HG03097 (cell line): Measurements from ENCODE around the gene CTIF.

ENCODE experiments used
- ATAC-seq: cut with Tn5 transposase; IDR thresholded peaks from one replicate; pipeline ENCODE4 v1.9.1; 2021; ENCODE audit not compliant: unreplicated experiment, low FRiP score

CTIF gene

DNA sequence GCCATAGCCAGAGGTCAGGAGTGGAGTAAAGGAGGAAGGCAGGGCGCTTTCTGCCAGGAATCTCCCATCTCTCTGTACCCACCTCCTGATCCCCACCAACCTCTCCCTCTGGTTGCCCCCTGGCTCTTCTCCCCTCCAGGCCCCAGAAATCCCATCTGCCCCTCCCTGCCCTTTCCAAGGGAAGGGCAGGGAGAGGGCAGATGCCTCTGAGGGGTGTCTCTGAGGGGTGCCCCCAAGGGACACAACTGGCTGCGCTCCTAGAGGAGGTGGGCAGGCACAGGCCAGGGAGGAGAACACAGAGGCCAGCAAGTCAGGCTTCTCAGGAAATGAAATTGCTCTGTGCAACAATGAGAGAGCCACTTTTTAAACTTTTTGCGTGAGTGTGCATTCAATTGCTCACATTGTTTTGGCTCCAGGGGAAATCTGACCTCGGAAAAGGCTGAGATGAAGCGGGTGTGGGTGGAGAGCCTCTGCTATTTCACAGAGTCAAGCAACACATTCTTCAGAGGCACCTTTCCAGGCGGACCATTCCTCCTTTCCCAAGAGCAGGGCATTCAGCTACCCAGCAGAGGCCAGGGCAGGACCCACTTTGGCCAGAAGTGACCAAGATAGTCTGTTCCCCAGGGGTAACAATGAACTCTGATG lies 286.4 kb downstream of the CTIF start:
- ATAC-seq: no peak

DNA sequence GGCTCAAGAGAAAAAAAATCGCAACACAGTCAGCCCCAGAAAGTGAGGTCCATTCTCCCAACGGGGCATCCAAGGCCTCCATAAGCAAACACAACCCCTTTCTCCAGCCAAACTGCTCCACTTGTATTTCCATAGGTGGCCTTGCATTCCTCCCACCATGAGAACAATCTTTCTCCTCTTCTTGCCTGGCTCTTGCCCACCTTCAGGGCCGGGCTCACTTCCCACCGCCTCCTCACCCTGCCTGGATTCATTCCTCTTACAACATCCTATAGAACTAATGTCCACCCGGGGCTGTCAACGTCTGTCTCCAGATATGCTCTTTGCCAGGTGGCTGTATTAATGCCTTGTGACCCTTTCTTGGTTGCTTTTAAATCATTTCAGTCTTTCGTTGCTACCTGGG lies 287.4 kb downstream of the CTIF start:
- no peak for ATAC-seq

GRCh38 chr18:48826806-48827205 lies 288.0 kb downstream of the CTIF start:
- ATAC-seq: no peak

DNA sequence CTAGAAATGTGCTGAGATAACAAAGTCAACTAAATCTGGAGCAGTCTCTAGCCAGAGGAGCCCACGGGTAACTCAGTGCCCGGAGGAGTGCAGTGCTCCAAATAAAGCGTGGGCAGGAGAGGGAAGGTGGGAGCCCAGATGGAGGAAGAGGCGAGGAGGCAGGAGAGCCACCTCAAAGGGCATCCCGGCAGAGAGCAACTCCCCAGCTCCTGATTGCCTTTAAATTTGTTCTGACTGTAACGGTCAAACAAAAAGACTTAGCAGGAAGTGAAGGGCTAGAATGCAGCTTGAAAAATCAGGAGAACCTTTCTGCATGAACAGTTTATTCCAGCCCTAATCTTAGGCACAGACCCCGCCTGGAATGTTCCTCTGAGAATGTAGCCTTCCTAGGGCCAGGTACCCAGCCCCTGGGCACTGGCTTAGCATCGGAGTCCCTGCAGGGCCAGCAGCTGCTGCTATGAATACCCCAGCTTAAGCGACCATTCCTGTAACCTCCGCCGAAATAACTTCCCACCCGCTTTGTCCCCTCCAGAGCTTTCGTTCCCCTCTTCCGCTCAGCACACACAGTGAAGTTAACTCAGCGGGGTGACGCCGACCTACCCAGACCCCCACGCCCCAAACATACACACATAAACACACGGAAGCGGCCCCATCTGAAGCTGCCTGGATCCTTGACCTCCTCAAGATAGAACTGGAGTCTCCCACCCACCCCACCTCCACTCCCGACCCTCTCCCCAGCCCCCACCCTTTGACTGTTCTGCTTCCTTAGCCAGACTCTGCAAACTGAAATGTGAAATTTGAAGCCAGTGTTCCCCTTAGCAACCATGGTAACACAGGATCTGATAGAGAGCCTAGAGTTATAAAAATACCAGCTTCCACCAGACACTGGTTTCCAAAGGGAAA lies 288.7 kb downstream of the CTIF start:
- ATAC-seq: no peak

GRCh38 chr18:48828194-48828545 lies 289.3 kb downstream of the CTIF start:
- no peak for ATAC-seq

GRCh38 chr18:48828691-48829442 lies 290.0 kb downstream of the CTIF start:
- ATAC-seq: no peak

DNA sequence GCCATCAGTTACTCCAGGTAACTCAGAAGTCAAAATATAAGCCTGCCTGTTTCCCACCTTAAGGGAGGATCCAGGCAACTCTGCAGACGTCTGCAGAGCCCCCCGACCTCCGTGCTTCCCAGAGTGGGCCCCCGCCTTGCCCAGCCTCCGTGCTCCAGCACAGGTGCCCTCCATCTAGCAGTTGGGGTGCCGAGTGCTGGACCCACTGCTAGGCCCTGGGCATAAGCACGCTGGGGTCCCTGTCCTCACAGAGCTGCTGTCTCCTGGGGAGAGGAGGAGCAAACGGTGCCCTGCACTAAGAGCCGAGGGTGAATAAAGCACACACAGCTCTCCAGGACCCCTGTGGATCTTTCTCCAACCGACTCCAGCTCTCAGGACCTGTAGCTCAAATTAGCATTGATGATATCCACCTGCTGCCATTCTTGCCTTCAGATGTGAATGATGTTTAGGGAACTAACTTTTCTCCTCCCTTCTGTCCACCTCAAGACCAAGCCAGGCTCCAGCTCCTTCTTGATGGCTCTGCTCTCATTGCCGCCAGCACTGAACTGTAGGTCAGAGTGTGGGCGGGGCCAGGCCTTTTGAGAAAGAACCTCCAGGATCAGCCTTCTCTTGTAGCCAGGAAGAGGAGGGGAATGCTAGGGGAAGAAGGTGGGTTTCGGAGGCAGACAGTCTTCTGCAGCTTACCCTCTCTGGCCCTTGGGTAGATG lies 290.8 kb downstream of the CTIF start:
- no peak for ATAC-seq

DNA sequence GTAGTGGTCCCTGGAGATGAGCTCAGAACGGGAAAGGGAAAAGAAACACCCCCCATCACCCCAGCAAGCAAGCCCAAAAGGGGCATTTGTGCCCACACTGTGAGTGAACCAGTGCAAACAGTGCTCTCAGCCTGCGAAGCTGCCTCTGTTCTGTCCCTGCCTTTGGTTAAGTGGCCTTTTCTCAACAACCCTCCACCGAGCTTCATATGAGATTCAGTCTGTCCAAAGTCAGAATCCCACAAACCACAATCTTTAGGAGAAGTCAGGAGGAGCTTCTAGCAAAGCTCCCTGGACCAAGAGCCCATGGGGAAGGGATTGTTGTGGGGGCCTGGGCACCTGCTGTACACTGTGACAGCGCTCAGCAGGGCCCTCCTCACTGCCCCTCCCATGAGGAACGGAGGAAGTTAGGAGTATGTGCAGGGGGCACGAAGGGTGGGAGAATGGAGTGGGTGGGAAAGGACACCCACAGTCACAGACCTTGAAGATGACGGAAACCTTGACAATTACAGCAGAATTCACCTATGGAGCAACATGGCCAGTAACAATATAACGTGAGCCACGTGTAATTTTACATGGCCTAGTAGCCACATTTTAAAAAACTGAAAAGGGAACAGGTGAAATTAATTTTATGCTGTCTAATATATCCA lies 292.4 kb downstream of the CTIF start:
- ATAC-seq: no peak

GRCh38 chr18:48831802-48832201 lies 293.0 kb downstream of the CTIF start:
- ATAC-seq: no peak

DNA sequence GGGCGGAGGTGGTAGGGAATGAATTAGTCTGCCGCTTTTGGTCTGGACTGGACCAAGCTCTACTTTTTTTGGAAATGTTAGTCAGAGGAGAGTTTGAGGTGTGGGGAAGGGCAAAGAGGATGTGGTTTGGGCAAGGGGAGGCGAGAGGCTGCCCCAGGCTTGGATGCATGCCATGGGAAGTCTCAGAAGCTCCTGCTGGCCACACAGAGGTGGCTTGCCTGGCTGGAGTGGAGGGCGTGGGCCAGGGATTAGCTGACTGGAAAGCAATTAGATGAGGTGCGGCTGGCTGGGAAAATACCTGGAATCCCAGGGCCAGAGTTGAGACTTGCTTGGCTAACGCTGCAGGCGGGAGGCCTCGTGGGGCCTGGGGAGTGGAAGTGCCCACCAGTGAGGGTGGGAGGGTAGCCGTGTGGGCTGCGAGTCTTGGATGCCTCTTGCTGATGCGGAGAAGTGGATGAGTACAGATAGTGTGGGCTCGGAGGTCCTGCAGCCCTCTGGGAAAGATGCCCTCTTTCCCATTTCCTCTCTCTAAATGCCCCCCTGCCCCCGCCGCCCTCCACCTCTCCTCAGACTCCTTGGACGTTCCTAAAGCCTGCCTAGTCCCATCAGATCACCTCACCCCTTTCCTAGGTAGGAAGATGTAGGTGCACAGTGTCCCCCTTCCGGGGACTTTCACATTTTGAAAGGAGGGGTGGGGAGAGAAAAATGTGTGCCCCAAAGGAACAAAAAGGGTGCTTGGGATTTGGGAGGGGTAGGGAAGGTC lies 294.3 kb downstream of the CTIF start:
- no peak for ATAC-seq

DNA sequence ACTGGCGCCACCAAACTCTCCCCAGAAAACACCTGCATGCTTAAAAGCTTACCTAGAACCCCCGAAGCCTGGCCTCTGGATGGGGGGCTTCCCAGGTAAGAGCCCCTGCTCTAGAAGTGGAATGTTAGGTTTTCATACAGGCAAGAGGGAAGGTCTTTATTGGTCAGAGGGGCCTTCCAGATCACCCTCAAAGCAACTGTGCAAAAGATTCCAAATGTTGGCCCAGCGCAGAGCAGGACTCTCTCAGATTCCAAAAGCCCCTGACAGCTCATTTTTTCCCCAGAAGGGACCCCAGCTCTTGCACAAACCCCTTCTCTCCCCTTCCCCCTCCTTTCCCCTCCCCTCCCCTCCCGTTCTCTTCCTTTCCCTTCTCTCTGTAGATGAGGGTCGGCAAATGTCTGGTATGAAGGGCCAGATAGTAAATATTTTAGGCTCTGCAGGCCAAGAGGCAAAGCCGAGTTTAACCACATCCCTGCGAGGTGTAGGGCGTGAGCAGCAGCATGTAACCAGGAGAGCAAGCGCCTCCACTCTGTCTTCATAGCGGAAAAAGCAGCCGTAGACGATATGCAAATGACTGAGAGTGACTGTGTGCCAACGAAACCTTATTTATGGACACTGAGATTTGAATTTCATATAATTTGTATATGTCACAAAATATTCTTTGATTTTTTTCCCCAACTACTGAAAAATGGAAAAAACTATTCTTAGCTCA lies 295.0 kb downstream of the CTIF start:
- ATAC-seq: peak; percentile 54

- ATAC-seq: peak; percentile 51
These were observed 295.7 kb downstream of the CTIF start for GRCh38 chr18:48834413-48835031.

DNA sequence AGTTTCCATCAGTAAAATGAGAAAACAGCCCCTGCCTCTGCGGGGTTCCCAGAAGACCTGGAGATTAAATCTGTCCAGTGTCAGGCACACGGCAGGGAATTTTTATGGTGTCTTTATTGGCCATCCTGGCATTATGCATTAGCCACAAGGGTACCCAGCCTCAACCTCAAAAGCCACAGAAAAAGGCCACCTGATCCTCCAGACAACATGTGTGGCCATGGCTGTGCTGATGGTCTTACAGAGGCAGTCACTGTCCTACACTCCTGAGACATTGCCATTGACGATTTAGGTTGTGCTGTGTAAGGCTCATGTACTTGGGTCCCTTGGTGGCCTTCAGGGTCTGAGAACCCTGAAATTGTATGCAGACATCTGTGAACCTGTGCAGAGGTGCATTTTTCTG lies 296.3 kb downstream of the CTIF start:
- no peak for ATAC-seq

GRCh38 chr18:48835745-48836170 lies 296.9 kb downstream of the CTIF start:
- ATAC-seq: no peak

- no peak for ATAC-seq
These were observed 297.5 kb downstream of the CTIF start for GRCh38 chr18:48836231-48836805.

DNA sequence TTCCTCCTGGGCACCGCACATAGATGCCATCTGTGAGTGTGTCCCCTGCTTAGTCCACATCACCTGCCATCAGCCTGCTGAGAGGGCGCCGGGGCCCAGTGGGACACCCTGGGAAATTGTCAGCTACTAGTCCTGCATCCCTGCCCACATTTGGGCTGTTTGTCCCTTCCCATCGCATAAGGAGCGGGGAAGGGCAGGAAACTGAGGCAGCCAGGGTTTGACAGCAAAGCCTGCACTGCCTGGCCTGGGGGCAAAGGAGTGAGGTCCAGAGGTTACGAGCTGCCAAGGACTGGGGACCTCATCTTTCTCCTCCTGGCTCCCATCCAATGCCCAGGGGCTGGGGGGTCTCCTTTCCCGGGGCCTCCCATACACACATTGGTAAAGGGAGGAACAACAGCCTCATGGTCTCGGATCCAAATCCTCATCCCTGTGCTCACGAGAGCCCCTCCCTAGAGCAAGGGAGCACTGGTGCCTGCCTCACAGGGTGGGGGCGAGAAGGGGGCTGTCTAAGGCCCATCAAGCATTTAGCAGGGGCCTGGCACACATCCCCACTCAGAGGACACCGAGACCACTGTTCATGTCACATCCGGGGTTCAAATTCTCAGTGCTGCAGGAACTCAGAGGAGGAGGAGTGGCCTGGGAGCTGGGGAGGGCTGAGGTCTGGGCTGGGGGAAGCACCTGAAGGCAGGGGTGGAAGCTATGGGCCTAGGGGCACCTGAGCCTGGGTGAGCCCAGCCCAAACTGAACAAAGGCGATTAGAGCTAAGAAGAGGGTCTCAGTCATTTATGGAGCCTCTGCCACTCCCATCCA lies 298.2 kb downstream of the CTIF start:
- ATAC-seq: no peak

GRCh38 chr18:48837676-48838075 lies 298.8 kb downstream of the CTIF start:
- ATAC-seq: no peak
